ENCODE data around the gene ATP8B1. TPM values are rescaled to one million over a fixed set of nuclear protein-coding genes. Genes with fewer than 3 reads are reported as not detected.
A peak's percentile ranks its signal among the peaks of the same experiment; 100 is the strongest.

Gene ATP8B1
- total and polyA plus RNA-seq, 7 donors = 8.1 to 94.1 (median 18.0) TPM

DNA sequence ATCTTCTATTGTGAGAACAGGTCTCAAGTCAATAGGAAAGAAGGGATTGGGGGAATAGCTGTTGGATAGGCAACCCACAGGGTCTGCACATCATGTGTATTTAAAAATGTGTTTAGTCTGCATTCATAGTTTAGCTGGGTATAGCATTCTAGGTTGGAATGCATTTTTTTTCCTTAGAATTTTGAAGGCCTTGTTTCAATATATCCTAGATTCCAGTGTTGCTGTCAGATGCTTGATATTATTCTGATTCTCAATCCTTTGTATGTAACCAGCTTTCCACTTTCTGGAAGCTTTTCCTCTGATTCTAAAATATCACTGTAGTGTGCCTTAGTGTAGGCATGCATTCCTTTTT lies 9.0 kb upstream of the ATP8B1 start:
- H3K36me3 ChIP-seq = no peaks in the 10 kb centered on the region
- peak overlapping the region in 1 of 4 donors; percentile 54 for H3K27ac ChIP-seq
- no peaks in the 10 kb centered on the region for H3K27me3 ChIP-seq
- H3K9me3 ChIP-seq = peaks cover 0 to 5% (median 0%) of the 10 kb centered on the region in 4 donors
- TF ChIP-seq, protein P1, sequence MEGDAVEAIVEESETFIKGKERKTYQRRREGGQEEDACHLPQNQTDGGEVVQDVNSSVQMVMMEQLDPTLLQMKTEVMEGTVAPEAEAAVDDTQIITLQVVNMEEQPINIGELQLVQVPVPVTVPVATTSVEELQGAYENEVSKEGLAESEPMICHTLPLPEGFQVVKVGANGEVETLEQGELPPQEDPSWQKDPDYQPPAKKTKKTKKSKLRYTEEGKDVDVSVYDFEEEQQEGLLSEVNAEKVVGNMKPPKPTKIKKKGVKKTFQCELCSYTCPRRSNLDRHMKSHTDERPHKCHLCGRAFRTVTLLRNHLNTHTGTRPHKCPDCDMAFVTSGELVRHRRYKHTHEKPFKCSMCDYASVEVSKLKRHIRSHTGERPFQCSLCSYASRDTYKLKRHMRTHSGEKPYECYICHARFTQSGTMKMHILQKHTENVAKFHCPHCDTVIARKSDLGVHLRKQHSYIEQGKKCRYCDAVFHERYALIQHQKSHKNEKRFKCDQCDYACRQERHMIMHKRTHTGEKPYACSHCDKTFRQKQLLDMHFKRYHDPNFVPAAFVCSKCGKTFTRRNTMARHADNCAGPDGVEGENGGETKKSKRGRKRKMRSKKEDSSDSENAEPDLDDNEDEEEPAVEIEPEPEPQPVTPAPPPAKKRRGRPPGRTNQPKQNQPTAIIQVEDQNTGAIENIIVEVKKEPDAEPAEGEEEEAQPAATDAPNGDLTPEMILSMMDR (IDR thresholded peaks at IDR 0.05) = no peak
- TF ChIP-seq POLR2AphosphoS5 (IDR thresholded peaks at IDR 0.05) = no peak
- TF ChIP-seq POLR2A (IDR thresholded peaks at IDR 0.05) = no peak
- TF ChIP-seq EP300 (IDR thresholded peaks at IDR 0.05) = no peak
- DNase-seq = no peak
- intact Hi-C loops (cut with DNase I) = no loop called here
- H3K4me3 ChIP-seq = no peak overlapping the region
- H3K4me1 ChIP-seq = peaks cover 0 to 31% (median 21%) of the 10 kb centered on the region in 4 donors

DNA sequence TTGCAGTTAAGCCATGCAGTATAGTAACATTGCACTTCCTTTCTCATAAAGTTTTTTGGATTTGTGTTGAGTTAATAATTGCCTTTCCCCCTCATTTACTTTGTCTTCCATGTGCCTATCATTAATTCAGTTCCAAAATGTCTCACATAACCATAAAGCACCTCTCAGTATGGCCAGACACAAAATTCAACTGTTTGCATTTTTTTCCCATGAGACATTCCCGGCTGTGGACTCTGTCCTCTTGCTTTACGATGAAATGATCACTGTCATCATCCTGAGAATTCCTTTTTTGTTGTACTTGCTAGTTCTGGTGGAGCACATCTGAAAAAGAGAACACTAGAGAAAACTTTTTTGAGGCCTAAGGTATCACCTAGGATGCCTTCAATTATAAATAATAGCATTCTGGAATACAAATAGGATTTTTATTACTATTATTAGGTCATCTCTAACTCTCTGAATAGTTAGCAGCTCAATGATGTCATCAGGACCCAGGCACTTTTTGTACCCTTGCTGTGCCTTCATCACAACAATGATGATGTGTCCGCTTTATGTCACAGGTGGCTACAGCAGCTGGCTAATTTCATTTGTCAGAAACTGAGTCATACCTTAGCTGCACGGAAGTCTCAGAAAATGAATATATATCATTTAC lies 8.5 kb upstream of the ATP8B1 start:
- Histone ChIP-seq H3K9me3 (peaks cover 0 to 5% (median 0%) of the 10 kb centered on the region in 4 donors), H3K4me3 (no peak overlapping the region), H3K4me1 (peaks cover 0 to 36% (median 26%) of the 10 kb centered on the region in 4 donors), H3K27ac (peak overlapping the region in 1 of 4 donors; percentile 54), H3K27me3 (no peaks in the 10 kb centered on the region), H3K36me3 (no peaks in the 10 kb centered on the region)
- no peak for DNase-seq
- no peak for TF ChIP-seq EP300 (IDR thresholded peaks at IDR 0.05)
- no peak for TF ChIP-seq POLR2AphosphoS5 (IDR thresholded peaks at IDR 0.05)
- TF ChIP-seq, protein P1 (IDR thresholded peaks at IDR 0.05) = no peak
- TF ChIP-seq POLR2A (IDR thresholded peaks at IDR 0.05) = no peak
- intact Hi-C loops (cut with DNase I) = no loop called here
- WGBS, 2 donors = 58 to 83% methylated on average over 4 of the region's 4 CpGs

DNA sequence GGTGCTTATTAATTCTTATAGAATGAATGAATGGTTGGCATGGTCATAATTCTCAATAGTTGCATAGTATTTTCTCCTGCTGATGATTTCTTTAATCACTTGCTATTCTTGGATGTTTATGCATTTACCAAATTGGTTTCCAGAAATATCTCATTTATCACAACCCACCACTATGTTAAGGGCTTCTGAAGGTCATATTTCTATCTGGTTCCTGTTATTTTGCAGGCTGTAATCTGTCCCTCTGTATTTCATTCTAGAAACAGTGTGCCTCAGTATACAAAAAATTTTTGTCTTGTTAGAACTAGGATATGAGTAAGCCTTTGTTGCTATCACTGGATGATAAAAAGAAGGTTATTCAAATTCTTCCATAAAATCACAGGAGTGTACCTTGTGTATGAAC lies 6.1 kb upstream of the ATP8B1 start:
- H3K27ac ChIP-seq = peak overlapping the region in 2 of 4 donors; percentile 78 to 90
- H3K4me1 ChIP-seq = peaks cover 0 to 38% (median 28%) of the 10 kb centered on the region in 4 donors
- TF ChIP-seq, protein P1 (IDR thresholded peaks at IDR 0.05) = no peak
- no peak for DNase-seq
- H3K4me3 ChIP-seq = no peak overlapping the region
- peaks cover 0 to 5% (median 0%) of the 10 kb centered on the region in 4 donors for H3K9me3 ChIP-seq
- intact Hi-C loops (cut with DNase I) = no loop called here
- H3K27me3 ChIP-seq = no peaks in the 10 kb centered on the region
- no peaks in the 10 kb centered on the region for H3K36me3 ChIP-seq

DNA sequence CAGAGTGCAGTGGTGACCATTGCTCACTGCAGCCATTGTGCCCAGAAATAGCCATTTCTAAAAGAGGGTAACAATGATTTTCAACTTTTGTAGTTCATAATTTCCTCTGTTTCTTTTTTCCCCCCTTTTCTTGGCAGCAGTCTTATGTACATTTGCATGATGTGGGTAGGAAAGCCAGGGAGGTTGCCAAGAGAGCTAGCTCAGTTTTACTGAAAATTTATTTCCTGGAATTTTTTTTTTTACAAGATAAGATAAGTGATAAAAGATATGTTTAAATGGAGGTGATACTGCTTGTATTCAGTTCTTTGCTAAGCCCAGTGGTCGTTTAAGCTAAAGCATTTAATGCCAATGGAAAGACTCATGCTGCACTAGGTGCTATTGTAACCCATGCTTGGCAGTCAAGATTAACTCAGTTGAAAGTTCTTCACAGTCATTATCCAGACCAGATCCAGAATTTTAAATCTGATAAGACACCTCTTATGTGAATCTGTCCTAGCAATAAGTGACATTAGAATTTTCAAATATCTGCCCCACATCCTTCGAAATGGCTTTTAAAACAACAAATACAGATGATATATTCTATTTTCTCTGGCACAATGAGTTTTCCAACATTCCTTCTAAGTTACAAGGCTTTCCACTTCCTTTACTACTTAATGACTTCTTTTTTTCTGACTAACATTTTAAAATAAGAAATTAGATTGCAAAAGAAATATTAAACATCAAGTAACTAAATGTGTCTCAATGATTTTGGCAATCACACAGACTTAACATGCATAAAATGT lies 4.4 kb upstream of the ATP8B1 start:
- Histone ChIP-seq H3K36me3 (no peaks in the 10 kb centered on the region), H3K27me3 (no peaks in the 10 kb centered on the region), H3K27ac (peak overlapping the region; percentile 66 to 90 (median 76)), H3K4me1 (peaks cover 0 to 38% (median 24%) of the 10 kb centered on the region in 4 donors), H3K4me3 (no peak overlapping the region), H3K9me3 (peaks cover 0 to 4% (median 0%) of the 10 kb centered on the region in 4 donors)
- no peak for DNase-seq
- TF ChIP-seq POLR2A (IDR thresholded peaks at IDR 0.05) = no peak
- TF ChIP-seq, protein P1 (IDR thresholded peaks at IDR 0.05) = no peak
- peak in 1 of 4 donors; percentile 6 for TF ChIP-seq POLR2AphosphoS5 (IDR thresholded peaks at IDR 0.05)
- no peak for TF ChIP-seq EP300 (IDR thresholded peaks at IDR 0.05)
- 29 to 53% methylated on average over 2 of the region's 2 CpGs for WGBS, 2 donors
- intact Hi-C loops (cut with DNase I) = no loop called here
